ENCODE data around the gene CDH13. TPM values are rescaled to one million over a fixed set of nuclear protein-coding genes. Genes with fewer than 3 reads are reported as not detected.

CDH13 gene
- total RNA-seq, 1 donor from 2014 or later, result 46.4 TPM

DNA sequence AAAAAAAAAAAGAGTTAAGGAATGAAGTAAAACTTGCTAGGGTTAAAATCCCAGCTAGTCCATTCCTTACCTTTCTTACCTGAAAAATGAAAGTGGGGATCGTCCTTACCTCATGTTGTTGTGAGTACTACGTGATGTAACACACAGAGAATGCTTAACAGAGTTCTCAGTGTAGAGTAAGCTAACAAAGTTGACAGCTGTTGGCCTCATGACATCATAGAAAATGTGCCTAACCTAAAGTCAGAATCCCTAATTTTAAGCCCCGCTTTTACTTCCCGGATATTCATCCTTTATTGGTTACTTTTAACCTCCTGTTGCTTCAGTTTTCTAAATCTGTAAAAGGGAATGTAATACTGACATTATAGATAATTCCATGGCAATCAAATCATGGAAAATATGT is 675.2 kb downstream of the CDH13 start:
- Mint-ChIP-seq H3K27ac (no peak overlapping the region), H3K9me3 (no peaks in the 10 kb centered on the region), H3K4me1 (ENCODE audit: unreplicated experiment) (peaks cover 4% of the 10 kb centered on the region), H3K4me3 (no peak overlapping the region), H3K27me3 (peaks cover 3% of the 10 kb centered on the region), H3K36me3 (no peaks in the 10 kb centered on the region)
- no peak for DNase-seq (ENCODE audit: extremely low spot score, unreplicated experiment)
- TF ChIP-seq, protein P1, sequence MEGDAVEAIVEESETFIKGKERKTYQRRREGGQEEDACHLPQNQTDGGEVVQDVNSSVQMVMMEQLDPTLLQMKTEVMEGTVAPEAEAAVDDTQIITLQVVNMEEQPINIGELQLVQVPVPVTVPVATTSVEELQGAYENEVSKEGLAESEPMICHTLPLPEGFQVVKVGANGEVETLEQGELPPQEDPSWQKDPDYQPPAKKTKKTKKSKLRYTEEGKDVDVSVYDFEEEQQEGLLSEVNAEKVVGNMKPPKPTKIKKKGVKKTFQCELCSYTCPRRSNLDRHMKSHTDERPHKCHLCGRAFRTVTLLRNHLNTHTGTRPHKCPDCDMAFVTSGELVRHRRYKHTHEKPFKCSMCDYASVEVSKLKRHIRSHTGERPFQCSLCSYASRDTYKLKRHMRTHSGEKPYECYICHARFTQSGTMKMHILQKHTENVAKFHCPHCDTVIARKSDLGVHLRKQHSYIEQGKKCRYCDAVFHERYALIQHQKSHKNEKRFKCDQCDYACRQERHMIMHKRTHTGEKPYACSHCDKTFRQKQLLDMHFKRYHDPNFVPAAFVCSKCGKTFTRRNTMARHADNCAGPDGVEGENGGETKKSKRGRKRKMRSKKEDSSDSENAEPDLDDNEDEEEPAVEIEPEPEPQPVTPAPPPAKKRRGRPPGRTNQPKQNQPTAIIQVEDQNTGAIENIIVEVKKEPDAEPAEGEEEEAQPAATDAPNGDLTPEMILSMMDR (conservative IDR thresholded peaks at IDR 0.05), result no peak

DNA sequence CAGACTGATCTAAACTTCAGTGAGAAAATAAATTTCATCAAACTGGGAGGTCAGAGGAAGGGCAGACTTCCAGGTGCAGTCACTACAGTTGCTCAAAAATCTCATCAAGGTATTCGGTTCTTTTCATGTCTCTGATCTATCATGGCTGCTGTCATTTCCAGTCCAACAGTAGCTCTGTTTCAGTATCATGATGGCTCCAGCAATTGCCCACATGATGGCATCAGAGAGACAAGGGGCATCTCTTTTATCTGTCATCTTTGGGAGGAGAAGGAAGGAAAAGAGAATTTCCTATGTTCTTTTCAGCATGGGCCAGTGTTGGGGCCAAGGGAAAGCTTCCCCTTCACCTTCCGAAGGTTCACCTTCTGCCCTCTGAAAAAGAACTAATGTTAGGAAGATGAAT is 676.1 kb downstream of the CDH13 start:
- Mint-ChIP-seq H3K4me1 (ENCODE audit: unreplicated experiment) (peaks cover 9% of the 10 kb centered on the region), H3K27me3 (peaks cover 3% of the 10 kb centered on the region), H3K27ac (no peak overlapping the region), H3K4me3 (no peak overlapping the region), H3K9me3 (no peaks in the 10 kb centered on the region), H3K36me3 (no peaks in the 10 kb centered on the region)
- TF ChIP-seq, protein P1 (conservative IDR thresholded peaks at IDR 0.05), result no peak
- no peak for DNase-seq (ENCODE audit: extremely low spot score, unreplicated experiment)

DNA sequence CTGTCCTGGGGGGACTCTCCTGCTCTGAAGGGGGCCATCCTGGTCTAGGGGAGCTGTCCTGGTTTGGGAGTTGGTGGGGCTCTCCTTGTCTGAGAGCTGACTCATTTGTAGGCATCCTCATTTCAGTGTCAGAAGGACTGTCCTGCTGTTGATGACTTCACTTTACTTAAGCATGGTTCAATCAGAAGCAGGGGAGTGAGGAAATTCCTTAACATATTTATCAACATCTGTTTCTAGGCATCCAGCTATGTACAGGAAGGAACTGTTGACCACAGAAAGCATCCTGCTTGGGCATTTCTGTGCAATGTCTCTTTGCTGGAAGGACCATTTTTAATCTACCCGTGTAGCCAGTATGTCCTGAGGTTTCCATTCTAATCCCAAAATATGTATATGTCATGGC is 678.3 kb downstream of the CDH13 start:
- no peak for DNase-seq (ENCODE audit: extremely low spot score, unreplicated experiment)
- Mint-ChIP-seq H3K4me3 (no peak overlapping the region), H3K27ac (no peak overlapping the region), H3K4me1 (ENCODE audit: unreplicated experiment) (peaks cover 16% of the 10 kb centered on the region), H3K27me3 (peaks cover 10% of the 10 kb centered on the region), H3K9me3 (no peaks in the 10 kb centered on the region), H3K36me3 (no peaks in the 10 kb centered on the region)
- TF ChIP-seq, protein P1 (conservative IDR thresholded peaks at IDR 0.05), result no peak

DNA sequence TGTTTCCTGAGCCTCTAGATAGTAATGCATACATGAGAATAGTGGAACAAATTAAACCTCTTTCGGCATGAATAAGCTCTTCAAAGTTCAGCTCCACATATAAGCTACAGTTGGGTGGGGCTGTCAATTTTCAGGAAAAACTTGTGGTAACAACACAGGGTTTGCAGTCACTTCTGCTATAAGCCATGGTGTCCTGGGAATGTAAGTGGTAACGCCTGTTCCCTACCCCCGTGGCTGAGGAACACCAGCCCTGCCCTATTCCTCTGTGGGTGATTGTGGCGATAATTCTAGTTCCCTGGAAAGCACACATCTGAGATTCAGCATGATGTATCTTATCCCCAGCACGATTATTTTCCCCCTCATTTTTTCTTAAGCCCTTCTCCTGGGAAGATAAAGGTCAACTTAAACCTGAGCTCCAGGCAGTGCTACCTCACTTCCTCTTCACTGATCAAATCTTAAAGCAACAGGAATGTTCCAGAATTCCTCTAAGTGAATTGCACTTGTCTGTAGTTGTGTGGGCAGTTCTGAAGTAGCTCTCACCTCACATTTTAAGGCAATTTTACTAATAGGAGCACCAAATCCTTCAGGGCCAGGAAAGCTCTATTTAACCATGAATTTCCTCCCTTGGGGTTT is 680.3 kb downstream of the CDH13 start:
- Mint-ChIP-seq H3K27ac (no peak overlapping the region), H3K4me1 (ENCODE audit: unreplicated experiment) (peaks cover 16% of the 10 kb centered on the region), H3K9me3 (no peaks in the 10 kb centered on the region), H3K27me3 (peaks cover 10% of the 10 kb centered on the region), H3K36me3 (no peaks in the 10 kb centered on the region), H3K4me3 (no peak overlapping the region)
- TF ChIP-seq, protein P1 (conservative IDR thresholded peaks at IDR 0.05), result no peak
- DNase-seq (ENCODE audit: extremely low spot score, unreplicated experiment), result no peak

DNA sequence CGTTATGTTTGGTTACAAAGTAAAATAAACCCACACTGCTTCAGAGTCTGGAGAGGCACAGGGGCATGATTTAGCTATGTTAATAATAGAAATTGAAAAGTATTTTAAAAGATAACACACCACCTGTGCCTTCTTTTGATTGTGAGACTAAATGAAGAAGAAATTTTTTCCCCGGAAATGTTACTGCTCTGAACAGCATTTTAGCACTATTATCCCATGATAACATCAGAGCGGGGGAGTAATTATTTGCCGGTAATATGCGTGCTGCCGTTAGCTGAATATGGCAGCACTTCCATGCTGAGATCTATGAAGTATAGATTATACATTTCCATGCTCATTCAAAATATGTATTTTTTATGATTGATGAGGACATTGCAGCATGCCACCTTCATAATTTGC is 680.8 kb downstream of the CDH13 start:
- TF ChIP-seq, protein P1 (conservative IDR thresholded peaks at IDR 0.05), result no peak
- Mint-ChIP-seq H3K27me3 (peaks cover 10% of the 10 kb centered on the region), H3K27ac (no peak overlapping the region), H3K4me1 (ENCODE audit: unreplicated experiment) (peaks cover 16% of the 10 kb centered on the region), H3K4me3 (no peak overlapping the region), H3K9me3 (no peaks in the 10 kb centered on the region), H3K36me3 (no peaks in the 10 kb centered on the region)
- DNase-seq (ENCODE audit: extremely low spot score, unreplicated experiment), result no peak

DNA sequence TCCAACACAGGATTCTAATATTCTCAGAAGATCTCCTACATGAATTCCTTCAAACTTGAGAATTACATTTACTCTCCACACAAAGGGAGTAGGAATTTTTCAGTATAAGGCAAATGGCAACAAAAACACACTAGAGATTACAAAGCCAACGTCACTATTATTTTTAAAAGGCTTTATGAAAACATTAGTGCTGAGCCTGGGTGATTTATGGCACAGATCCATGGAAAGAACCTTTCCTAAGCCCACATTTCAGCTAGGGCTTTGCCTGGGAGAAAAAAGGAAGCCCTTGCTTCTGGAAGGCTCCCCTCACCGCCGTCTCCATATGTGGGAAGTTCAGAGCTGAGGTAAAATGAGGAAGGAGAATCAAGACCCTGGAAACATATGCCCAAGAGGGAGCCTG is 681.6 kb downstream of the CDH13 start:
- Mint-ChIP-seq H3K27ac (no peak overlapping the region), H3K36me3 (no peaks in the 10 kb centered on the region), H3K4me3 (no peak overlapping the region), H3K9me3 (no peaks in the 10 kb centered on the region), H3K4me1 (ENCODE audit: unreplicated experiment) (peaks cover 16% of the 10 kb centered on the region), H3K27me3 (peaks cover 10% of the 10 kb centered on the region)
- TF ChIP-seq, protein P1 (conservative IDR thresholded peaks at IDR 0.05), result no peak
- DNase-seq (ENCODE audit: extremely low spot score, unreplicated experiment), result no peak
